GM18517 (cell line): ENCODE measurements around the gene SEMA3E.

ENCODE experiments used
- ATAC-seq: cut with Tn5 transposase; IDR thresholded peaks from one replicate; pipeline ENCODE4 v1.9.1; 2021; ENCODE audit warnings: mild to moderate bottlenecking, moderate library complexity; ENCODE audit not compliant: unreplicated experiment

Gene SEMA3E

DNA sequence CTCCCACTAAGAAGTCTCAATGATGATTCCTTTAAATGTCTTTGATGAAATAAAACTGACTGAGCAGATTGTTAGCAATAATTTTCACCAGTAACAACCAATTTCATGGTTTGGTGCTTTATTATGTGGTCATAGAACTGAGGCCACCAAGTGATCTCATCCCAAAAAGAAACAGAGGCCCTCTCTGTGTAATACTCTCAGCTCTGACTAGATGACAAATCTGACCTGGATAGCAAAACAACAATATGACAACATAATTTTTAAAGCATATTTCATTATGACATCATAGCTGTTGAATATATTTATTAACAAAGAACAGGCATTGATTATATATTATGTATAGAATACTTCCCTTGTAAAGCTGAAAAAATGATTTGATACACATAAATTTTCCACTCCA is 5.9 kb downstream of the SEMA3E start:
- no peak for ATAC-seq

DNA sequence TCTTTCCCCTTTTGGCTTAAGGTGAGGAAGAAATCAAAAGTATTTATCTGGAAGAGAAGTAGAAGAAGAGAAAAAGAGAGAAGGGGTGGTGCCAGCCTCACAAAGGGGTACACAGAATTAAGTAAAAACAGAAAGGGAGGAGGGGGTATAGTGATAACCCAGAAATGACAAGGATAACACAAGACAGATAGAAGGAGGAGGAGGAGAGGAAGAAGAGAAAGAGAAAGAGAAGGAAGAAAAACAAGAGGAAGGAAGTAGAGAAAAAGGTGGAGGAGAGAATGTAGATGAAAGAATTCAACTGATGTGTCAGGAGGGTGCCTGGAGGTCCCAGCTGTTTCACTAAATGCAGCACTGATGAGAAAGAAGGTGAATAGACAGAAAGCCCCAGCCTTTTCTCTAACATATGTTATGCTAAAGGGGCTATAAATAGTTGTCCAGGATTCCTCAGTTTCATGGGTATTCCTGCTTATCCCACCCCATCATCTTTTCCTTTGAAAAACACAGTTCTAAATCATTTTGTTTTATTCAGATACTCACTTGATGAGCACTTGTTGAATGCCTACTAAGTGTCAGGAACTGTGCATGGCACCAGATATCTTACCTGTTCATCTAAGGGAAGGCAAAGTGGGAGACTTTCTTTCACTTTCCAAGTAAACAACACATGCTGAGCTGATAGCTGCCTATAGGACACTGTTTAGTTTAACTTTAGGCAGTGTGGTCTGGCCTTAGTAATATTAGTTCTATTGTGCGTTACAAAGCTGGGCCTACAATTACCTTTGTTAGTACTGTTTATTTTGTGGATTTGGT is 8.0 kb downstream of the SEMA3E start:
- no peak for ATAC-seq

DNA sequence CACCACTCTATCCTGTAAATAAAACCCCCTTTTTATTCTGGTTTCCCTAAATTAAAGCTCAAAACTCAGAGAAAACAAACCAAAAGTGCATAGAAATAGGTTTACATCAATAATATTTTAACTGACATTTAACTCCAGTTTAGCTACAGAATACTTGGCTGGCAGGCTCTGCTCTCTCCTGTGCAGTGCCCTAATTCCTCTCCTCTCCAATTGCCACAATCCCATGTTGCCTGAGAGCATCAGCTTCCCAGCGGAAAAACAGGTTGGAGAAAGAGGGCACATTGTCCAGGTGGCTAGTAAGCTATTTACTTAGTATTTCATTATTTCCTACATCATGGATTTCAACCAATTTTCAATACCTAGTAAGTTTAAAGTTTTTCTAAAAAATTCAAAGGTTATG is 8.7 kb downstream of the SEMA3E start:
- no peak for ATAC-seq

DNA sequence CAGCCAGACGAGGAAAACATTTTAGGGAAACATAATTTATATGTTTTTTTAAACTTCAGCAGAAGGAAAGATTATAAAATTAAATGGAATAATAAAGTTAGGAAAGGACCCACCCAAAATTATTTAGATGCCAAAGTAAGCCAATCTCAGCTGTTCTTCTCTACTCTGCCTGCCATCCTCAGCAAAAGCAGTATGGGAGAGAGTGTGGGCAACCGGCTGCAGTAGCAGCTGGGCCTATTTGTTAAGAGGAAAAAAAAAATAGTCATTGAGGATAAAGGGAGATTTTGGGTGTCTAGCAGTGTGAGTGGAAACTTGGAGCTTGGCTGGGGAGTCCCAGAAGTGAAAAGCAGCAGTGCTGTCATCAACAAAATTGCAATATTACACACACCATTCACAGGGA is 15.4 kb downstream of the SEMA3E start:
- no peak for ATAC-seq

DNA sequence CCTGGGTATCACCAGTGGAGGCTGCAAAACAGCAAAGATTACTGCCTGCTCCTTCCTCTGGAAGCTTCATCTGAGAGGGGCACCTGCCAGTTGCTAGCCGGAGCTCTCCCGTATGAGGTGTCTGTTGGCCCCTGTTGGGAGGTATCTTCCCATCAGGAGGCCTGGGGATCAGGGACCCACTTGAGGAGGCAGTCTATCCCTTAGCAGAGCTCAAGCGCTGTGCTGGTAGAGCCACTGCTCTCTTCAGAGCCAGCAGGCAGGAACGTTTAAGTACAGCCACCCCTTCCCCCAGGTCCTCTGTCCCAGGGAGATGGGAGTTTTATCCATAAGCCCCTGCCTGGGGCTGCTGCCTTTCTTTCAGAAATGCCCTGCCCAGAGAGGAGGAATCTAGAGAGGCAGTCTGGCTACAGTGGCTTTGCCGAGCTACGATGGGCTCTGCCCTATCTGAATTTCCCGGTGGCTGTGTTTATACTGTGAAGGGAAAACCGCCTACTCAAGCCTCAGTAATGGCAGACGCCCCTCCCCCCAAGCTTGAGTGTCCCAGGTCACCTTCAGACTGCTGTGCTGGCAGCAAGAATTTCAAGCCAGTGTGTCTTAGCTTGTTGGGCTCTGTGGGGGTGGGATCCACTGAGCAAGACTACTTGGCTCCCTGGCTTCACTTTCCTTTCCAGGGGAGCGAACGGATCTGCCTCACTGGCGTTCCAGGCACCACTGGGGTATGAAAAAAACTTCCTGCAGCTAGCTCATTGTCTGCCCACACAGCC is 19.6 kb downstream of the SEMA3E start:
- ATAC-seq: no peak

DNA sequence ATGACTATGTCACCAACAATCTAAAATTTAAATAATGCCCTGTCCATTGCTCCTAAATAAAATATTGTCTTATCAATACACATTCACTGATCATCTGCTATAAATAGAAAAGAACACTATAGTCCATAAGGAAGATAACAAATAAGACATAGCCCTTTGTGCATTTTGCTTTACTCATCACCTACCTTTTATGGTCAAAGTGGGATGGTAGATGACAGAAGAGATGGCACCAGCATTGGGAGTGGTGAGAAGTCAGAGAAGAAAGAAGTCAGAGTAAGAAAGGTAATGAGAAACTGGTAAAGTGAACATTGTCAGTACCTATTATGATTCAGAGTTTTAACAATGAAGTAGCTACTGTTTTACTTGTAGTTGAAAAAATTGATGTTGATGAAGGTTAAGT is 31.1 kb downstream of the SEMA3E start:
- ATAC-seq: no peak

DNA sequence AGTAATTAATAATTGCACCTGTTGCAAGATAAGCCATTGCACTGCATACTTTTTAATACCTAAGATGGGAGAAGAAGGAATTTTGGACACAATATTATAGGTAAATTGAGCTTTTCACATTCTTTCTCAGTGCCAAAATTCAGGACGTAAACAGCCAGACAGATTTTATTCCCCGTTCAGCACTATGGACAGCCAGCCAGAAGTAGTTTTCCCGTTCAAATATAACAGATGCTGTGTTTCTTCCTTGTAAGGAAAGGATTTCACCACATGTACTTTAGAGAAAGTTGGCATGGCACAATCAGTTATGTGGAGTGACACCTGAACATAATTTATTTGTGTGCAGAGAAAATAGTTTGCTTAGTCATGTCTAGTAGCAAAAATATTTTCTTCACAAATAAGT is 34.8 kb downstream of the SEMA3E start:
- ATAC-seq: no peak

DNA sequence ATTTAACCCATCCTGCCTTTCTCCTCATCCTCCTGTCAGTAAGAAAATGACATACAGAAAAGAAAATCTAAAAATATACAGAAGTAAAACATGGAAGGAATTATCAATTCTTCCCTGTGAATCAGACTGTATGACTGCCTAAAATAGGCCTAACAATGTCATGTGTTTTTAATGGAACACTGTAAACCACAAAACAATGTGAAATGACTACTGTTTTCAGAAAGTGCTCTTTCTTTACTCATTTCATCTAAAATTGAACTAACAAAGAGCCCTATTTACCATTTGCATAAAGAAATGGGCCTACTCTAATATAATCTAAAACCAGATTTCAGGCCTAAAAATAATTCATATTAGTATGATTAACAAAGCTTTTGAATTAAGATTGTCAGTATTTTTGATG is 35.7 kb downstream of the SEMA3E start:
- no peak for ATAC-seq

DNA sequence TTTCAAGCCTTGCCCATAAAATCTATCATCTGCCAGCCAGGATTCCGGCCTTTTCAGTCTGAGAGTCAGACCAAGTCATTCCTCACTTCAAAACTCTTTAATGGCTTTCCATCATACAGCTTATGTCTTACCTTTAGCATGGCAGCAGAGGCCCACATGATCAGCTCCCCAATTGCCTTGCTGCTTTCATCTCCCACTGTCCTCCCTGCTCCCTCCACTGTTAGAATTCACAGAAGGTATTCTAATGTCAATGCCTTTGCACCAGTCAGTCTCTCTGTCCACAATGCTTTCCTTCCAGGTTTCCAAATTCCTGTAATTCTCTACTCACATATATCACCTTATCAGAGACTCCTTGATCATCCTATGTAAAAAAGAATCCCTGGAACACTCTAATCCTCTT is 37.2 kb downstream of the SEMA3E start:
- no peak for ATAC-seq

DNA sequence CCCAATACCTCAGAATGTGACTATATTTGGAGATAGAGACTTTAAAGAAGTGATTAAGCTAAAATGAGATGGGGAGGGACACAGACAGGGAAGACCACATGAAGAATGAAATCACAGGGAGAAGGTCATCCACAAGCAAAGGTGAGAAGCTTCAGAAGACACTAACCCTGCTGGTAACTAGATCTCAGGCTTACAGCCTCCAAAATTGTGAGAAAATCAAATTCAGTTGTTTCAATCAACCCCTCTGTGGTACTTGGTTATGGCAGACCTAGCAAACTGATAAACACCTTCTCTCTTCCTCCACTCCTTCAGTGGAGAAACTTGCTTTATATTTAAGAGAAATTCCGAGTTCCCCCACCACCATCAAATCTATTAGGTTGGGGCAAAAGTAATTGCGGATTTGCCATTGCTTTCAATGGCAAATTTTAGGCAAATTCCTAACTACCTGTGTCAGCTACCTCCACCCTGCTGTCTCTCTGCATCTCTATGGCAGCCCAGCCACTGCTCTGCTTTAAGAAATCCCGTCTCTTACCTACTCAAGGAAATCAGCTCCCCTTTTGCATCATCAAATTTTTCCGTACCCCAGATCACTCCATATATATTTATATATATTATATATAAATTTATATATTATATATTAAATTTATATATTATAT is 38.2 kb downstream of the SEMA3E start:
- ATAC-seq: no peak

DNA sequence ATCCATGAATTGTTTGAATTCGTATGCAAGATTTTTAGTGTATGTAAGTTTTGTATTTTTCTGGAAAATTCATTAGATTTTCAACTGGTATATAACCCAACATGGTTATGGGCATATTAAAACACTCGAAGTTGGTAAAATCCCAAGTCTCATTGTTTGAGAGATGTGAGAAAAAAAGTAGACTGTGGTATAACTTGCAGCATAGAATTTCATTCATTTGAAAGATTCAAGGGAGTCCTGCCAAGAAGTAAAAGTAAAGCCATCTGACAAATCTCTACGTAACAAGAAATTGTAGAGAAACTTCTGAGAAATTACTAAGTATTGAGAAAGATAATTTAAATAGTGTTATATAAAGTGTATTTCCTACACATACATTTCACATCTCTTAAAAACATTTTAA is 40.2 kb downstream of the SEMA3E start:
- ATAC-seq: no peak

DNA sequence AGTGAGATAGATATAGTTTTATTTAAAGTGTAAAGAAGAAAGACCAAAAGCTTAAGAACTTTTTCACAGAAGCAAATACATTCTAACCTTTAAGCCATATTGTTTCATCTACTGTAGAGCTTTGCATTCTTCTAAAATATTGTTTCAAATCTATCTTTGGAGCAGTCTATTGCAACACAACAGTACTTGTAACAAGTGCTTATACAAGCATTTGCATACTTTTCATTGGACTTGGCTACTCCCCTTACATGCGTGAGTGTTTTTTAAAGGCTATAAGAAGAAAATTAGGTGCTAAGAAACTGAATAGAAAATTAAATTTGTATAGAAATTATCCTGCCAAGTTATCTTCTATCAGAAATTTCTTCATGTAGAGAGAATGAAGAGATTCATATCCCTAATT is 45.3 kb downstream of the SEMA3E start:
- no peak for ATAC-seq

DNA sequence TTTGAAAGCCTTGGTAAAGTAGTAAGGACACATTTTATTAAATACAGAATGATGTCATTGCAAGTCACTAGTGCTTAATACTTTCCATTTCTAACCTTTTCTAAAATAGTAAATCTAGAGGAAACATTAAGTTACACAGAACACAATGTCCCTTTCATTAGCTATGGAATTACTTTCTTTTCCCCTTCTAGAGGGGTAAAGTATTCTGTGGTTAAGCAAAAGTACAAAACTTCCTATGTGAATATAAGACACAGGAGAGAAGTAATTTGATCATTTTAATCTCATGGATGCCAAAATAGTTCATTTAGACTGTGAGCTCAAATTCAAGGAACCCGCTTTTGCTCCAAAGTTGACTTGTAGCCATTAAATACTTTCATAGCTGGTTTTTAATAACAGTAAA is 49.8 kb downstream of the SEMA3E start:
- ATAC-seq: no peak

DNA sequence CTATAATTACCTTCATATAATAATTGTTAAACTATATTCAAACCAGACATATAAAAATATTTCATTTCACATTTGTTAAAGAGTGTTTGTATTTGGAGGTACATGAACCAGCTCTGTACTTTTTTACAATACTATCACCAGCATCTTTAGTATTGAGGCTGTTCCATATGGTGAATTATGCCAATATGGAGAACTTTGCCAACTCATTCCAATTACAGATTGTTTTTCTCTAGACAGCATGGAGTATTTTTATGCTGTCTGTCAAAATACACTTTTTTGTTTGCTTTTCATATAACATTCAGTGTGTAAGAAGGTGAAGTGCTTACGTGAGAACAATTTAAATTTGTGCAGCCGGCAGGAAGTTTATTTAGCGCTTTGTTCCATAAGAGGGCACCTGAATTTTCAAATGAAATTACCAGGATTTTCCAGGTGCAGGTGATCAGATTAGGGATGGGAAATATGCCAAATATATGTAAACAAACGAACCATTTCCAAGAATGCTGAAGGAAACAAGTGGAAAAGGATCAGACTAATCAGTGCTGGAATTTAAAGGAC is 54.9 kb downstream of the SEMA3E start:
- ATAC-seq: no peak

DNA sequence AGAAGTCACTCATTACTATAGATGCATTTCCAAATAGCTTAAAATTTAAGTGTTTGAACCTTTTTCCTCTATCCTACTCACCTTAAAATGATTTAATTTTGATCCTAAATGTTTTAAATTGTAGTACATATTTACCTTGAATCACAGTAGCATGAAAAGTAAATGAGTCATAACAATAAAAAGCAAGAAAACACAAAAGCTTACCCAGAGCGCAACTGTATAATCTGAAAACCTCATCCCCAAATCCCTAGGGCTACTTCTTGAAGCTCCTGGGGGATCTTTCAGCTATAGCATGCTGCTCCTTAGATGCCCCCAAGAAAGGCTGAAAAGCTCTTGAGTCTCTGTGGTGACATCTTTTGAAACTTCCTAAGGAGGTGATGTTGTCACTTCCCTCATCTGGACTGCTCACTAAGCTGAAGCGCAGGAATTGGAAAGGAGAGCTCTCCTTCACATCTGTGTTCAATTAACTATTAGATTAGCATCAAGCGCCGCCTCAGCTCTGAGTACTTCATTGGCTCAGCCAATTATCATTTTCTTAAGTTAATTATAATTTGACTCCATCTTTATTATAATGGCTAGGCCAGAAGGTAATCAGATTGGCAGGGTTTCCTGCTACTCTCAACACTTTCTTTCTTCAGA is 60.2 kb downstream of the SEMA3E start:
- no peak for ATAC-seq

DNA sequence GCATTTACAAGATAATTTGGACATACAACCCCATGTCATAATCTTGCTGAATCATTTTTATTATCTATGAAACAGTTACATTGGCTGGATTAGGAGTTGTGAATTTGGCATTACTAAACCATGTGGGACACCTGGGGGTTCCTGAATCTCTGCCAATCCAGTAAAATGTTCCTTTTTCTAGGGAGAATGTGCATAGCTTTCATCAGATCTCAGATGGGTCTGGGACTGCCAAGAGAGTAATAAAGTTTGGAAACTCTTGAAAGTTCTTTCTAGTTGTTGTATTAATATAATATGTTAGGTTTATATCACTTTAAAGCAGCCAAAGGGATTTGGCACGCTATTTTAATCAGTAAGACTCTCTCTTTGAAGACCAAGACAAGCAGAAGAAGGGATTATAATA is 62.7 kb downstream of the SEMA3E start:
- ATAC-seq: no peak

DNA sequence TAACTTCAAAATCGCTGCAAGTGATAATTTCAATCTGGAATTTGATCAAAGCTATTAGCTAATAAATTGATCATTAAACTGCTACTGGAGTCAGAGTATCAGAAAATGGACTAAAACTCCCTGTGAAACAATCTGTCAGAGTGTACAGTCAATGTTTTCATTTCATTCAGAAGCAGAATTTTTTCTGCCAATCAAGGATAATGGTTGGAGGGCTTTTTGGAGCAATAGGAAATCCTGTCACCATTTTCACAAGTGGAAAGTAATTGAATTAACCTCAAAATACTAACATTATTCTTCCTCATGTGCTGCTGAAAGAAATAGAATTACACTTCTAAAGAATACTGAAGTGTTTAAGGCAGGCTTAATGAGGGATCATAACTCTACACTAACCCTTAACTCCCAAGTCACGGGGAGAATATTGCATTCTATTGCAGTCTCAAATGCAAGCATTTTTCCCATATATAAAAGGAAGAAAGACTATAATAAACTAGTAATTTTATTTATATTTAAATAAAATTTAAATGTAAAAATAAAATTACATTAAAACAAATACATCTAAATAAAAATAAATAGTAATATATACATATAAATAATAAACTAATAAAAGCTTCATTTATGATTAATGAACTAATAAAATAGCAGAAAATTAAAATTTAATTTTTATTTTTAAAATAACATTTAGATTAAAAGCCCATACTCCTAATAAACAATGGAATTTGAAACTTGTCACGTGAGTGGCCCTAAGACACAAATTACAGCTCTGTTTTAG is 67.1 kb downstream of the SEMA3E start:
- no peak for ATAC-seq

DNA sequence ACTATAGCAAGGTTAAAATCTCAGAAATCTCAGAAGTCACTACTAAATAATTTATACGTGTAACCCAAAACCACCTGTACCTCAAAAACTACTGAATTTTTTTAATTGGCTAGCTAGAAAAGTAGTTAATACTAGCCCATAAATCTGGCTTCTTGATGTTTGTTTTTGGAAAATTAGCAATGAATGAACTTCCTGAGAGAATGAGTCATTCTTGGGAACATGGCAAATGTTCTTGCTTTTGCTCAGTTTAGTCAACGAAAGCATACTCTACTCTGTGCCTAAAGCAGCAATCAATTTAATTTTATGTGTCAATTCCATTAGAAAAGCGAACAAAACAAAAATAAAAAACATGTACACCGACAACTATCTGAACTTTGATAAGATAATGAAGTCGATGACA is 69.2 kb downstream of the SEMA3E start:
- ATAC-seq: no peak

DNA sequence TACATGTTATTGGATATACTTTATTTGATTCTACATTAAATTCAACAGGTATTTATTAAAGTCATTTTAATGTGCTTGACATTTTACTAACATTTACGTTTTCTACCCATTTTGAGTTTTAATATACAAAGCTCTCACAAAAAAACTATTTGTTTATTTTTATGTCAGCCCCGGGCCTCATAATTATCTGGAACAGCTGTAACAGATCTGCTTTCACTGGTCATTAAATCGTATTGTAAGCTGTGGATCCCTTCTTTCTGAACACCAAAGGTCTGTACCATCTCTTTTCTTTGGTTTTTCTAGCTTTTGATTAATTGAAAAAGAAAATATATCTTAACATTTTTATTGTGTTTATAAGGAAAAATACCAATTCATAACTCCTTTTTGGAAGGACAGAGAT is 73.5 kb downstream of the SEMA3E start:
- no peak for ATAC-seq

DNA sequence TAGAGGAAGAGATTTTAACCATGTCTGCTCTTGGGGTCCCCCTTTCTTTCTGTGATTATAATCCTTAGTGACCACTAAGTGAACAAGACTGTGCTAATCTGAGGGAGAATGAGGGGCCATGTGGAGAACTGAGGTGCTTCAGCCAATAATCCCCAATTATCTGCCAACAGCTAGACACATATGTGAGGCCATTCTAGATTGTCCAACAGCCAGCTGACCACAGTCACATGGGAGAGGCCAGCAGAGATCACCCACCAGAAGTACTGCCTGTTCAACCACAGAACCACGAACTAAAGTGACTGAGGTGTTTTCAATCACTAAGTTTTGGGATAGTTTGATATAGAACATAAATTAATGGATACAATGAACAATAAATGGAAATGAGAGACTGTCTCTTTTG is 74.3 kb downstream of the SEMA3E start:
- ATAC-seq: no peak
